ENCODE measurements around the gene OR8B8. TPM values are rescaled to one million over a fixed set of nuclear protein-coding genes. Genes with fewer than 3 reads are reported as not detected.

The OR8B8 gene
- total RNA-seq, 2 donors from 2014 or later, result not detected

DNA sequence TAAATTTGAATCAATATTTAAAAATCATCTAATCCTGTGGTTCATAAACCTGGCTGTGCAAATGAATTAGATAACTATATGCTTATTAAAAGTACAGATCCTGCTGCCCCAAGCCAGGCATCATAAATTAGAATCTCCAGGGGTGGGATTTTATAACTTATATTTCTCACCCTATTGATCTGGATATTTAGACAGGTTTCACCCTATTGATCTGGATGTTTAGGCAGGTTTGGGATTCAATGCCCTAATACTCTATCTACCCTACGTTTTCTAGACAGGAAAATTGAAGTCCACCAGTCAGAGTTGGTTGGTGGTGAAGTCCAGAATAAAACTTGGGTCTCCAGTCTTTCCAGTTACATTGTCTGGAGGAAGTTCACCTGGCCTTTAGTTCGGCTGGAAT, 2.6 kb downstream of the OR8B8 start:
- DNase-seq (ENCODE audit: low spot score), result no peak
- TF ChIP-seq, protein P1, sequence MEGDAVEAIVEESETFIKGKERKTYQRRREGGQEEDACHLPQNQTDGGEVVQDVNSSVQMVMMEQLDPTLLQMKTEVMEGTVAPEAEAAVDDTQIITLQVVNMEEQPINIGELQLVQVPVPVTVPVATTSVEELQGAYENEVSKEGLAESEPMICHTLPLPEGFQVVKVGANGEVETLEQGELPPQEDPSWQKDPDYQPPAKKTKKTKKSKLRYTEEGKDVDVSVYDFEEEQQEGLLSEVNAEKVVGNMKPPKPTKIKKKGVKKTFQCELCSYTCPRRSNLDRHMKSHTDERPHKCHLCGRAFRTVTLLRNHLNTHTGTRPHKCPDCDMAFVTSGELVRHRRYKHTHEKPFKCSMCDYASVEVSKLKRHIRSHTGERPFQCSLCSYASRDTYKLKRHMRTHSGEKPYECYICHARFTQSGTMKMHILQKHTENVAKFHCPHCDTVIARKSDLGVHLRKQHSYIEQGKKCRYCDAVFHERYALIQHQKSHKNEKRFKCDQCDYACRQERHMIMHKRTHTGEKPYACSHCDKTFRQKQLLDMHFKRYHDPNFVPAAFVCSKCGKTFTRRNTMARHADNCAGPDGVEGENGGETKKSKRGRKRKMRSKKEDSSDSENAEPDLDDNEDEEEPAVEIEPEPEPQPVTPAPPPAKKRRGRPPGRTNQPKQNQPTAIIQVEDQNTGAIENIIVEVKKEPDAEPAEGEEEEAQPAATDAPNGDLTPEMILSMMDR (IDR thresholded peaks at IDR 0.05), result no peak
- TF ChIP-seq POLR2AphosphoS5 (IDR thresholded peaks at IDR 0.05) (no peak), POLR2A (IDR thresholded peaks at IDR 0.05) (no peak)
- H3K27ac ChIP-seq, result no peak overlapping the region
- H3K4me1 ChIP-seq (replicated peaks), result no peaks in the 10 kb centered on the region
- H3K4me3 ChIP-seq, result no peak overlapping the region
- WGBS, result 54% methylated on average over 2 of the region's 2 CpGs
- H3K9me3 ChIP-seq, result no peaks in the 10 kb centered on the region
- H3K36me3 ChIP-seq, result no peaks in the 10 kb centered on the region
- no peaks in the 10 kb centered on the region for H3K27me3 ChIP-seq (replicated peaks; ENCODE audit: insufficient read depth)
- intact Hi-C loops (cut with DNase I), result no loop called here

DNA sequence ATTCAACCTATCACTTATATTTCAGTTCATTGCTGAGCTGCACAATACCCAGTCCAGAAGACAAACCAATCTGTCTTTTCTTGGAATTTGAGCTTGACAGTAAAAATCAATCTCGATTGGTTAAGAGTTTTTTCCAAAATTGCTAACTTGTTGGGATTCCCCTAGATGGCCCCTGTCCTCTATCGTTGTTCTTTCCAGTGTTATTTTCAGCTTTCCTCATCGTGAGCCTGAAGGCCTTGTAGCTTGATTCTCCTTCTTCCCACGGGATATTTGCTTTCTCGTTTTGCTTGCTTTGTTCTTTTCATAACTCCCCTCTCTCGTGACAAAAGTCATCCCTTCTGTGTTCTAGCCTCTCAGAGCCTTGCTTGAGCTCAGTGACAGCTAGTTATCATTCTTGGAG, 3.1 kb downstream of the OR8B8 start:
- intact Hi-C loops (cut with DNase I), result no loop called here
- no peak overlapping the region for H3K4me3 ChIP-seq
- TF ChIP-seq, protein P1 (IDR thresholded peaks at IDR 0.05), result no peak
- no peak for TF ChIP-seq POLR2AphosphoS5 (IDR thresholded peaks at IDR 0.05)
- no peak for TF ChIP-seq POLR2A (IDR thresholded peaks at IDR 0.05)
- no peak for DNase-seq (ENCODE audit: low spot score)
- 38% methylated on average over 6 of the region's 6 CpGs for WGBS
- H3K9me3 ChIP-seq, result no peaks in the 10 kb centered on the region
- no peaks in the 10 kb centered on the region for H3K4me1 ChIP-seq (replicated peaks)
- no peaks in the 10 kb centered on the region for H3K27me3 ChIP-seq (replicated peaks; ENCODE audit: insufficient read depth)
- no peaks in the 10 kb centered on the region for H3K36me3 ChIP-seq
- H3K27ac ChIP-seq, result no peak overlapping the region

DNA sequence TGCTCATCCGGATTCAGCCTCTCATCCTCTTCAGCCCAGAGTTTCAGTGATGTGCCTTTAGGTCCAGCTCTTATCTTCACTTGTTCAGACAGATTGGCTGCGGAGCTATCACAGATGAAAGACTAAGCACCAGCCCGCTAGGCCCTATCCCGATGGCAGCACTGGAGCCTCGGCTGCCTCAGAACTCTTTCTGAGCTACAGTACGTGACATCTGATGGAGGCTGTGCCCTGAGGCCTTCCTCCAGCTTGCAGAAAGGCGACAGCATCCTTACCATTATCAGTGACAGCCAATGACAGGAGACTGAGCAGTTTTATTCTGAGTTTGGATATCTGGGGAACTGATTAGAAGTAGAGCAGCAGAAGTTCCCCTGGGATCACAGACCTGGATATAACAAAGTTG, 4.0 kb downstream of the OR8B8 start:
- TF ChIP-seq, protein P1 (IDR thresholded peaks at IDR 0.05), result no peak
- TF ChIP-seq POLR2AphosphoS5 (IDR thresholded peaks at IDR 0.05), result no peak
- no peak for TF ChIP-seq POLR2A (IDR thresholded peaks at IDR 0.05)
- no peaks in the 10 kb centered on the region for H3K4me1 ChIP-seq (replicated peaks)
- H3K9me3 ChIP-seq, result no peaks in the 10 kb centered on the region
- DNase-seq (ENCODE audit: low spot score), result no peak
- H3K27ac ChIP-seq, result no peak overlapping the region
- H3K4me3 ChIP-seq, result no peak overlapping the region
- H3K27me3 ChIP-seq (replicated peaks; ENCODE audit: insufficient read depth), result no peaks in the 10 kb centered on the region
- H3K36me3 ChIP-seq, result no peaks in the 10 kb centered on the region
- 76% methylated on average over 7 of the region's 7 CpGs for WGBS
- intact Hi-C loops (cut with DNase I), result no loop called here

DNA sequence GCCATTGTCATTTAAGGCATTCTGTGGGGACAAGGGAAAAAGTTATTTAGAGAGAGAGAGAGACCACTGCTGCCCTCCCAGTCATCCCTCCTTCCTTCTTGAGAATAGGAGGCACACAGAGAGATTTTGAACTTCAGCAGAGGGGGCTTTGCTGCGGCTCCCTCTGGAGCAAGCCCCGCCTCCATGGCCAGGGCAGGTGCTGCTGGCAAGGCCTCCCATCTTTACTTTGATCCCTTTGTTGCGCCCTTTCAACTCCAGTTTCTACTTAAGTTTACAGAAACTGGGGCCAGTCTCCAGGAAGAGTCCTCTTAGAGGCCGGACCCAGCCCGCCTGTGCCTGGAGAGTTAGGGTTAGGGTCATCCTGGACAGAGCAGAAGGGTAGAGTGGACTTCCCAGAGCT, 4.4 kb downstream of the OR8B8 start:
- intact Hi-C loops (cut with DNase I), result no loop called here
- TF ChIP-seq POLR2A (IDR thresholded peaks at IDR 0.05) (no peak), POLR2AphosphoS5 (IDR thresholded peaks at IDR 0.05) (no peak)
- TF ChIP-seq, protein P1 (IDR thresholded peaks at IDR 0.05), result no peak
- 76% methylated on average over 5 of the region's 5 CpGs for WGBS

DNA sequence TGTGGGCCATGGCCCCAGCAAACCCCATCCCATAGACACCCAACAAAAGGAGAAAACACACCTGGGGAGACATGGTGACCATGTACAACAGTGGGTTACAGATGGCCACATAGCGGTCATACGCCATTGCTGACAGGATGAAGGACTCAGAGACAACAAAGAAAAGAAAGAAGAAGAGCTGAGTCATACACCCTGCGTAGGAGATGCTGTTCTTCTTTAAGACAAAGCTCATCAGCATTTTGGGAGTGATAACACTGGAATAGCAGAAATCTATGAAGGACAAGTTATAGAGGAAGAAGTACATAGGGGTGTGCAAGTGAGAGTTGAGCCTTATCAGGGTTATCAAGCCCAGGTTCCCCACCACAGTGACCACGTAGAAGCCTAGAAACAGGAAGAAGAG, 4.9 kb downstream of the OR8B8 start:
- intact Hi-C loops (cut with DNase I), result no loop called here
- Histone ChIP-seq H3K9me3 (no peaks in the 10 kb centered on the region), H3K36me3 (no peaks in the 10 kb centered on the region), H3K4me1 (replicated peaks) (no peaks in the 10 kb centered on the region), H3K27ac (no peak overlapping the region), H3K4me3 (no peak overlapping the region), H3K27me3 (replicated peaks; ENCODE audit: insufficient read depth) (no peaks in the 10 kb centered on the region)
- no peak for DNase-seq (ENCODE audit: low spot score)
- WGBS, result 86% methylated on average over 4 of the region's 4 CpGs
- TF ChIP-seq POLR2AphosphoS5 (IDR thresholded peaks at IDR 0.05), result no peak
- TF ChIP-seq, protein P1 (IDR thresholded peaks at IDR 0.05), result no peak
- TF ChIP-seq POLR2A (IDR thresholded peaks at IDR 0.05), result no peak

More for the DNA sequence above, 4.4 kb downstream of the OR8B8 start:
- Histone ChIP-seq H3K27me3 (replicated peaks; ENCODE audit: insufficient read depth) (no peaks in the 10 kb centered on the region), H3K36me3 (no peaks in the 10 kb centered on the region), H3K4me3 (no peak overlapping the region), H3K27ac (no peak overlapping the region), H3K4me1 (replicated peaks) (no peaks in the 10 kb centered on the region), H3K9me3 (no peaks in the 10 kb centered on the region)
- no peak for DNase-seq (ENCODE audit: low spot score)
